HepG2 (cell line): ENCODE data around the gene CTIF. TPM values are rescaled to one million over a fixed set of nuclear protein-coding genes. Genes with fewer than 3 reads are reported as not detected.

Source experiments
- ATAC-seq: fragments of 200-7000 bp; cut with Tn5 transposase; 3 replicates; pipeline ENCODE4 v1.9.1; 2020; ENCODE audit warnings: mild to moderate bottlenecking, moderate library complexity
- BruUV-seq: library from RNA; stranded (reverse); fragments of 400-500 nt; replicated peaks from 2 replicates; lab custom pipeline; 2021; lab: Mats Ljungman, UMichigan
- CTCF ChIA-PET: fragments of 300-600 bp; formaldehyde crosslinking; extraction: SDS; loops from one replicate; lab custom pipeline; 2021; ENCODE audit warnings: low total read pairs, inconsistent platforms, low intra/inter-chr PET ratio; lab: Yijun Ruan, JAX
- POLR2A ChIA-PET: fragments of 350-600 bp; sonication (Branson Sonifier 250); formaldehyde crosslinking; loops from one replicate; lab custom pipeline; 2020; ENCODE audit warnings: antibody characterized with exemption, inconsistent platforms; lab: Yijun Ruan, JAX
- DNase-seq: peaks from one replicate; pipeline ENCODE4 v3.0.0-alpha.2; 2015; ENCODE audit warnings: low spot score
- FAIRE-seq: peaks from 3 replicates; lab custom pipeline; 2011; peaks lifted over from hg19 to GRCh38; lab: Jason Lieb, UNC
- H2AFZ ChIP-seq: one replicate; pipeline ENCODE4 v1.6.1; 2011; ENCODE audit warnings: low read length, inconsistent platforms
- H3K27ac ChIP-seq: fragments of 300-600 bp; 3 replicates; pipeline ENCODE4 v1.8.0; 2011; ENCODE audit warnings: mixed run types, mild to moderate bottlenecking, mixed read lengths, low read length, inconsistent platforms; ENCODE audit not compliant: insufficient read depth; ENCODE audit errors: extremely low read length
- H3K27me3 ChIP-seq, 2 experiments: fragments of 200-600 bp in 1 of 2; 2 replicates in 1 of 2; 3 replicates in 1 of 2; pipeline versions ENCODE4 v1.6.0 to v1.8.0; 2011; ENCODE audit warnings: low read length in 2 of 2, mild to moderate bottlenecking in 2 of 2, moderate library complexity in 2 of 2, inconsistent platforms in 1 of 2; ENCODE audit not compliant: insufficient read depth in 2 of 2, control insufficient read depth in 1 of 2
- H3K36me3 ChIP-seq, 2 experiments: fragments of 200-600 bp in 1 of 2; replicated peaks in 1 of 2; 2 replicates in 1 of 2; 3 replicates in 1 of 2; pipeline versions ENCODE4 v1.5.1 to v1.8.0; 2011; ENCODE audit warnings: low read length in 2 of 2, inconsistent platforms in 1 of 2; ENCODE audit not compliant: insufficient read depth in 2 of 2, control insufficient read depth in 1 of 2
- H3K4me1 ChIP-seq: 2 replicates; pipeline ENCODE4 v1.5.1; 2012; ENCODE audit warnings: low read length, inconsistent platforms; ENCODE audit not compliant: insufficient read depth
- H3K4me2 ChIP-seq: 2 replicates; pipeline ENCODE4 v1.6.0; 2011; ENCODE audit warnings: low read depth, low read length, inconsistent platforms
- H3K4me3 ChIP-seq, 3 experiments: fragments of 200-600 bp in 1 of 3; sonication (generic), shearing (Covaris generic) in 1 of 3; replicated peaks in 1 of 3; 2 replicates each; pipeline ENCODE4 v1.5.1; 2011 to 2016; ENCODE audit warnings: low read length in 3 of 3, inconsistent platforms in 2 of 3, low read depth in 2 of 3, mild to moderate bottlenecking in 2 of 3, control low read depth in 1 of 3, mixed read lengths in 1 of 3; ENCODE audit not compliant: insufficient read depth in 1 of 3
- H3K79me2 ChIP-seq: one replicate; pipeline ENCODE4 v1.6.1; 2011; ENCODE audit warnings: low read length, inconsistent platforms; ENCODE audit not compliant: insufficient read depth
- H3K9ac ChIP-seq: 2 replicates; pipeline ENCODE4 v1.6.0; 2011; ENCODE audit warnings: mild to moderate bottlenecking, low read depth, low read length, inconsistent platforms; ENCODE audit not compliant: insufficient read depth
- H3K9me3 ChIP-seq: 2 replicates; pipeline ENCODE4 v1.5.1; 2012; ENCODE audit warnings: mild to moderate bottlenecking, low read length
- H4K20me1 ChIP-seq: 2 replicates; pipeline ENCODE4 v1.6.0; 2011; ENCODE audit warnings: inconsistent platforms, mild to moderate bottlenecking, low read length, moderate library complexity; ENCODE audit not compliant: insufficient read depth
- ADNP ChIP-seq: sonication (generic); formaldehyde crosslinking; IDR thresholded peaks from 2 replicates; pipeline ENCODE4 v1.4.0; 2020; ENCODE audit warnings: missing genetic modification reagents
- EEA1 ChIP-seq: sonication (generic); formaldehyde crosslinking; IDR thresholded peaks from 2 replicates; pipeline ENCODE4 v1.5.1; 2020; ENCODE audit warnings: mild to moderate bottlenecking, missing genetic modification reagents, borderline replicate concordance
- ERF ChIP-seq: IDR thresholded peaks from 2 replicates; pipeline ENCODE4 v1.6.1; 2018; ENCODE audit warnings: missing biosample characterization, missing genetic modification reagents
- MTF1 ChIP-seq: sonication (generic); formaldehyde crosslinking; IDR thresholded peaks from 2 replicates; pipeline ENCODE4 v1.5.0; 2020; ENCODE audit warnings: missing genetic modification reagents
- NFAT5 ChIP-seq: sonication (generic); formaldehyde crosslinking; IDR thresholded peaks from 2 replicates; pipeline ENCODE4 v1.4.0; 2020; ENCODE audit warnings: missing genetic modification reagents
- NFE2L2 ChIP-seq: fragments of 150-350 bp; IDR thresholded peaks from 2 replicates; pipeline ENCODE4 v1.6.1; 2014; ENCODE audit warnings: low read length
- NFIC ChIP-seq: IDR thresholded peaks from 2 replicates; pipeline ENCODE4 v1.6.1; 2012; ENCODE audit warnings: mild to moderate bottlenecking, low read length, inconsistent platforms
- RFXANK ChIP-seq: IDR thresholded peaks from 2 replicates; pipeline ENCODE4 v1.6.1; 2016
- SALL2 ChIP-seq: sonication (generic); formaldehyde crosslinking; IDR thresholded peaks from 2 replicates; pipeline ENCODE4 v1.8.1; 2023; ENCODE audit warnings: mild to moderate bottlenecking, missing genetic modification reagents, inconsistent platforms
- SMC3 ChIP-seq: IDR thresholded peaks from 2 replicates; pipeline ENCODE4 v1.6.1; 2011; ENCODE audit warnings: low read length, improper control_type of control experiment
- SRSF1 ChIP-seq: fragments of 200-400 bp; formaldehyde crosslinking; optimal IDR thresholded peaks from 2 replicates; pipeline ENCODE3; 2017; ENCODE audit warnings: mild to moderate bottlenecking, low read depth, low read length, moderate library complexity
- SRY ChIP-seq: sonication (generic); formaldehyde crosslinking; IDR thresholded peaks from 2 replicates; pipeline ENCODE4 v1.8.0; 2022; ENCODE audit warnings: mild to moderate bottlenecking, missing genetic modification reagents
- ZNF234 ChIP-seq: sonication (generic); formaldehyde crosslinking; conservative IDR thresholded peaks from 2 replicates; pipeline ENCODE4 v1.5.1; 2020; ENCODE audit warnings: mild to moderate bottlenecking, missing genetic modification reagents
- ZNF343 ChIP-seq: sonication (generic); formaldehyde crosslinking; IDR thresholded peaks from 2 replicates; pipeline ENCODE4 v1.4.0; 2020; ENCODE audit warnings: mild to moderate bottlenecking, missing genetic modification reagents
- ZNF652 ChIP-seq: IDR thresholded peaks from 2 replicates; pipeline ENCODE4 v1.6.1; 2016; ENCODE audit warnings: low read depth, borderline replicate concordance
- WGBS: methylation state at CpG from one replicate; pipeline ENCODE4 v1.1.6; 2017; ENCODE audit warnings: low lambda C conversion rate; 5-methylcytosine and 5-hydroxymethylcytosine counted together
- in situ Hi-C: cut with HindIII; loops from 2 replicates; pipeline ENCODE4 v1.10.0; 2017; ENCODE audit warnings: low pct_unique_long_range_greater_than_20kb; ENCODE audit not compliant: extremely low pct_ligation_motif_present
- intact Hi-C: fragments of 100-400 bp; cut with micrococcal nuclease; formaldehyde crosslinking; loops from one replicate; pipeline ENCODE4 v1.10.0; 2022; ENCODE audit not compliant: unreplicated experiment
- polyA plus RNA-seq, 8 experiments: library from polyadenylated mRNA; depleted of rRNA in 3 of 8; stranded (reverse) in 7 of 8; unstranded in 1 of 8; fragments of >200 nt; fragmentation: Illumina TruSeq in 4 of 8; extraction: Trizol in 4 of 8; gene quantifications; 2 replicates each; pipeline versions ENCODE4 v1.2.1 to v1.2.3, GENCODE V29; 2011 to 2016; ENCODE audit warnings: low read depth in 4 of 8, missing spikeins in 1 of 8, mixed read lengths in 1 of 8; ENCODE audit not compliant: insufficient read depth in 1 of 8
- total RNA-seq, 5 experiments: library from RNA; depleted of rRNA; stranded (reverse); fragments of >200 nt; fragmentation: Illumina TruSeq; extraction: Trizol; gene quantifications; 2 replicates each; pipeline ENCODE4 v1.2.3, GENCODE V29; 2016; ENCODE audit warnings: low read depth in 1 of 5

The CTIF gene
- total and polyA plus RNA-seq, 2 of the 13 experiments (the other 11 are each of a cell fraction or from before 2014, with no cell fraction given) = 18.2 to 28.0 TPM

- BruUV-seq = no TSS peak
- WGBS = 50% methylated on average over 2 of the region's 2 CpGs
- H3K36me3 ChIP-seq = no peaks in the 10 kb centered on the region
- intact Hi-C loops = no loop called here
- FAIRE-seq (no peak), ATAC-seq (no peak), DNase-seq (no peak)
- H2AFZ ChIP-seq = no peak overlapping the region
- H4K20me1 ChIP-seq = no peaks in the 10 kb centered on the region
- H3K4me2 ChIP-seq = no peak overlapping the region
- in situ Hi-C loops = loop anchor here (5.0 kb wide), 1 partner anchor 44 kb away; no protein-coding TSS in a partner anchor
- H3K9me3 ChIP-seq = no peaks in the 10 kb centered on the region
- no peak overlapping the region for H3K27ac ChIP-seq
- no peak overlapping the region for H3K9ac ChIP-seq
- H3K27me3 ChIP-seq = peaks cover 0 to 4% of the 10 kb centered on the region in 2 experiments; a peak in 1 of 5 replicates
- H3K4me1 ChIP-seq = peaks cover 45% of the 10 kb centered on the region
- ChIA-PET CTCF (no interaction called here), POLR2A (no interaction called here)
- no peak overlapping the region for H3K4me3 ChIP-seq
- peaks cover 8% of the 10 kb centered on the region for H3K79me2 ChIP-seq
- TF ChIP-seq RFXANK (CRISPR knock-in tag) (no peak), EEA1 (CRISPR knock-in tag) (no peak), SRY (CRISPR knock-in tag) (no peak), ADNP (CRISPR knock-in tag) (no peak)
- TF ChIP-seq, all 625 proteins: peak for 0
Measured at GRCh38 chr18:48535956-48536355, 2.9 kb upstream of the CTIF start.

GRCh38 chr18:48536516-48536915 is 2.3 kb upstream of the CTIF start:
- FAIRE-seq = no peak
- no TSS peak for BruUV-seq
- POLR2A ChIA-PET = no interaction called here
- no peak overlapping the region for H3K4me3 ChIP-seq
- in situ Hi-C loops (loop anchor here (5.0 kb wide), 1 partner anchor 44 kb away; no protein-coding TSS in a partner anchor), intact Hi-C loops (no loop called here)
- no peak for DNase-seq
- no peak overlapping the region for H2AFZ ChIP-seq
- CTCF ChIA-PET = no interaction called here
- H3K4me1 ChIP-seq = peaks cover 48% of the 10 kb centered on the region
- peaks cover 2% of the 10 kb centered on the region; the same call in 1 of the 2 replicates for H4K20me1 ChIP-seq
- H3K9me3 ChIP-seq = no peaks in the 10 kb centered on the region
- peaks cover 12% of the 10 kb centered on the region for H3K79me2 ChIP-seq
- ATAC-seq = no peak
- H3K9ac ChIP-seq = no peak overlapping the region
- peaks cover 0 to 4% of the 10 kb centered on the region in 2 experiments; a peak in 1 of 5 replicates for H3K27me3 ChIP-seq
- H3K27ac ChIP-seq = no peak overlapping the region
- TF ChIP-seq SALL2 (CRISPR knock-in tag) (no peak), SRSF1 (no peak), ZNF652 (CRISPR knock-in tag) (no peak), NFAT5 (CRISPR knock-in tag) (no peak), MTF1 (CRISPR knock-in tag) (no peak), ZNF234 (CRISPR knock-in tag) (no peak), ZNF343 (CRISPR knock-in tag) (no peak), SMC3 (no peak), NFIC (no peak), NFE2L2 (no peak), ERF (CRISPR knock-in tag) (no peak)
- TF ChIP-seq, all 625 proteins: peak for 0
- 10% methylated on average over 4 of the region's 6 CpGs for WGBS
- no peaks in the 10 kb centered on the region for H3K36me3 ChIP-seq
- peak overlapping the region; percentile 13; the same call in 1 of the 2 replicates for H3K4me2 ChIP-seq
